ENCODE measurements around the gene IFITM5.

The IFITM5 gene

DNA sequence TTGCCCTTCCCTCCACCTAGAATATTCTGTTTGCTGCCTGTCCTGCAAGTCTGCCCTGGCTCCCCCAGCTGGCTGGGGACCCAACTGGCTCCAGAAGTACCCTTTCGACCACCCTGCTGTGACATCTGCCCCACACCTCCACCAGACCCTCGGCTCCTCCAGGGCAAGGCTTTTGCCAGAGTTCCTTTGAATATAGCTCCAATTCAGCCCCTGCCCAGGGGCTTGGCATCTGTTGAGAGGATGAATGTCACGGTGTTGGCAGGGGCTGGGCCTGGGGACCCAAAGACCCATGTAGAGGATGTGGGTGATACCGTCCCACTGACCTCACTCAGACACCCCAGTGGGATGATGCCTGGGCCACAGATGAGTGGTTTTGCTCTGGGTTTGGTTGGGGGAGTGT lies 17.2 kb downstream of the IFITM5 start:
- DNase-seq = no peak

DNA sequence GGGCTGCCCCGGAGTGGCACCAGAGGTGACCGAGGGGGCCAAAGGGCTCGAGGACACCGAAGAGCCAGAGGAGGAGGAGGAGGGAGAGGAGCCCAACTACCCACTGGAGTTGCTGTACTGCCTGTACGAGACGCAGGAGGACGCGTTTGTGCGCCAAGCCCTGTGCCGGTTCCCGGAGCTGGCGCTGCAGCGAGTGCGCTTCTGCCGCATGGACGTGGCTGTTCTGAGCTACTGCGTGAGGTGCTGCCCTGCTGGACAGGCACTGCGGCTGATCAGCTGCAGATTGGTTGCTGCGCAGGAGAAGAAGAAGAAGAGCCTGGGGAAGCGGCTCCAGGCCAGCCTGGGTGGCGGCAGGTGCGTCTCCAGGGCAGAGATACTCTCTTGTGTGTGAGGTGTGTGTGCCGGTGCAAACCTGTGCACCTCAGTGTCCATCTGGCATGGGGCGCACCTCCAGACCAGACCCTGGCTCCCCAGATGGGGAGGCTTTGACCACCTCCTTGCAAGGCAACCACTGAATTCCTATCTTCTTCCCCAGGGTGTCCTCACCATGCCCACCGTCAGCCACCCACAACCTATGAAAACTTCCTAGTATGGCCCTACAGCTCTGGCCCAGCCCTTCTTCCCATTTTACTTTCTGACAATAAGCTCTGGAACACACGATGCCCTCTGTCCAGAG lies 17.7 kb downstream of the IFITM5 start:
- no peak for DNase-seq

DNA sequence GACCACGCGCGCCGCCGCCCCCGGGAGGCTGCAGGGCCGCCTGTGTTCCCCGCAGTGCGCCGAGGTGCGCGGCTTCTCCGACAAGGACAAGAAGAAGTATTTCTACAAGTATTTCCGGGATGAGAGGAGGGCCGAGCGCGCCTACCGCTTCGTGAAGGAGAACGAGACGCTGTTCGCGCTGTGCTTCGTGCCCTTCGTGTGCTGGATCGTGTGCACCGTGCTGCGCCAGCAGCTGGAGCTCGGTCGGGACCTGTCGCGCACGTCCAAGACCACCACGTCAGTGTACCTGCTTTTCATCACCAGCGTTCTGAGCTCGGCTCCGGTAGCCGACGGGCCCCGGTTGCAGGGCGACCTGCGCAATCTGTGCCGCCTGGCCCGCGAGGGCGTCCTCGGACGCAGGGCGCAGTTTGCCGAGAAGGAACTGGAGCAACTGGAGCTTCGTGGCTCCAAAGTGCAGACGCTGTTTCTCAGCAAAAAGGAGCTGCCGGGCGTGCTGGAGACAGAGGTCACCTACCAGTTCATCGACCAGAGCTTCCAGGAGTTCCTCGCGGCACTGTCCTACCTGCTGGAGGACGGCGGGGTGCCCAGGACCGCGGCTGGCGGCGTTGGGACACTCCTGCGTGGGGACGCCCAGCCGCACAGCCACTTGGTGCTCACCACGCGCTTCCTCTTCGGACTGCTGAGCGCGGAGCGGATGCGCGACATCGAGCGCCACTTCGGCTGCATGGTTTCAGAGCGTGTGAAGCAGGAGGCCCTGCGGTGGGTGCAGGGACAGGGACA lies 18.4 kb downstream of the IFITM5 start:
- peak; percentile 37 to 50 for DNase-seq

DNA sequence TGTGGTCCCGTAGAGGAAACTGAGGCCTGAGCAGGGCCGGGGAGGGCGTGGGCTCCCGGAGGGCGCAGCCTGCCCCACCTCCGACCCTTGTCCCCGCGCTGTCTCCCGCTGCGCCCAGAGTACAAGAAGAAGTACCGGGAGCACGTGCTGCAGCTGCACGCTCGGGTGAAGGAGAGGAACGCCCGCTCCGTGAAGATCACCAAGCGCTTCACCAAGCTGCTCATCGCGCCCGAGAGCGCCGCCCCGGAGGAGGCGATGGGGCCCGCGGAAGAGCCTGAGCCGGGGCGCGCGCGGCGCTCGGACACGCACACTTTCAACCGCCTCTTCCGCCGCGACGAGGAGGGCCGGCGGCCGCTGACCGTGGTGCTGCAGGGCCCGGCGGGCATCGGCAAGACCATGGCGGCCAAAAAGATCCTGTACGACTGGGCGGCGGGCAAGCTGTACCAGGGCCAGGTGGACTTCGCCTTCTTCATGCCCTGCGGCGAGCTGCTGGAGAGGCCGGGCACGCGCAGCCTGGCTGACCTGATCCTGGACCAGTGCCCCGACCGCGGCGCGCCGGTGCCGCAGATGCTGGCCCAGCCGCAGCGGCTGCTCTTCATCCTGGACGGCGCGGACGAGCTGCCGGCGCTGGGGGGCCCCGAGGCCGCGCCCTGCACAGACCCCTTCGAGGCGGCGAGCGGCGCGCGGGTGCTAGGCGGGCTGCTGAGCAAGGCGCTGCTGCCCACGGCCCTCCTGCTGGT lies 19.2 kb downstream of the IFITM5 start:
- peak; percentile 49 to 57 for DNase-seq

DNA sequence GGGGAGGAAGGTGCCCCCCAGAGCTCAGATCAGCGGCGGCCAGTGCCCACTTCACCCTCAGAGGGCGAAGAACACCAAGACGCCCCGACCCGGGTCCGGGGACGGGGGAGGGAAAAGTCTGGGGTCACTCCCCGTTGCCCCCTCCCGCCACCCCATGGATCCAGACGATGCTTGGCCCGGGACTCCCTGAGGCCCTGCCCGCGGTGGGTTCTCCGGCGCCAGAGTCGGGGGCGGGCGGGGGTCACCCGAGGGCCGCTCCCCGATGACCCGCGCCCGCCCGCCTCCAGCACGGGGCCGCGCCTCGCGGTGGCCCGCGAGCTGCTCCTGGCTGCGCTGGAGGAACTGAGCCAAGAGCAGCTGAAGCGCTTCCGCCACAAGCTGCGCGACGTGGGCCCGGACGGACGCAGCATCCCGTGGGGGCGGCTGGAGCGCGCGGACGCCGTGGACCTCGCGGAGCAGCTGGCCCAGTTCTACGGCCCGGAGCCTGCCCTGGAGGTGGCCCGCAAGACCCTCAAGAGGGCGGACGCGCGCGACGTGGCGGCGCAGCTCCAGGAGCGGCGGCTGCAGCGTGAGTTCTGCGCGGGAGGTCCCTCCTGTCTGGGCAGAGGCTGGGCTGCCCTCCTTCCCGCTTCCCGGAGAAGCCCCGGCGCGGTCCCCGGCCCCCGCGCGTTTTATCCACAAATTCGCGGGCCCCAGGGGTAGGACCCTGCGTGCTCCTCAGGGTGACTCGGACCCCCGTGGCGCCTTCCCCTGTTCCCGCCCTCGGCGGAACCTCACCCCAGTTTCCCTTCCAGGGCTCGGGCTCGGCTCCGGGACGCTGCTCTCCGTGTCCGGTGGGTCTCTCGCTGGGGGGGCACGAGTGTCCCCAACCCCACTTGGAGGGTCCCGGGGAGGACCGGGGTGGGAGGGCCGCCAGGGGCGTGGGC lies 20.0 kb downstream of the IFITM5 start:
- no peak for DNase-seq

GRCh38 chr11:278001-278951 lies 21.1 kb downstream of the IFITM5 start, which contains the start of gene NLRP6:
Gene NLRP6, plus strand, starts transcription at chr11:278407. Its CDS starts 163 bp downstream, at chr11:278570.
- DNase-seq = no peak

- DNase-seq = no peak
Measured at GRCh38 chr11:276219-276618, 23.1 kb downstream of the IFITM5 start.

- no peak for DNase-seq
Measured at GRCh38 chr11:272931-273198, 26.5 kb downstream of the IFITM5 start.

DNA sequence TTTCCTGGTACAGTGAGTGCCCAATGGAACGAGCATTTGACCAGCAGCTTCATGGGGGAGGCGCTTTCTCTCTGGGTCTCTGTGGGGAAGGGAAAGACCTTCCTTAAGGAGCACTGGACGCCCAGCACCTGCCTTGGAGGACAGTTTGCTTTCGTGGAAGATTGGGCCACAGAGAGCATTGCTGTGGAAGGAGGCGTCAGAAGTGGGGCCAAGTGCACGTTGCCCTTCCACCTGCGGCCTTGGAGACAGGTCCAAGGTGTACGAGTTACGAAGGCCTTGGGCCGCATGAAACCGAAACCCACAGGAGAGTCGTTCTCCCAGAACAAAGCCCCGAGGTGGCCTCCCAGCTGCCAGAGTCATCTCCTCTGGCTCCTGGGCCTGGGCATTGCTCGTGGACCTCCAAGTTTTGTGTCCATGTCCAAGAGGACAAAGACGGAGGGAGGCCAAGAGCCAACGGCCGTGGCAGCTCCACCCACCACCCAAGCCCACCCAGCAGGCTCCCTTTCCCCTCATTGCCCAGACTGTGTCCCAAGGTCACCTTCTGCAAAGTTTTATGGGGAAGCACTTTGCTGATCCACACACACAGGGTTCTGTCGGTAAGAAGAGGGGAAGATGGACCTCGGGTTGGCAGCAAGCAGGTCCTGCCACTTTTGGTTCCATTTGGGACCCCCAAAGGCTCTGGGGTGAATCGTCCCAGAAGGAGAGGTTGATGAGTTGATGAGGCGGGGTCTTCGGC lies 27.0 kb downstream of the IFITM5 start:
- DNase-seq = no peak

DNA sequence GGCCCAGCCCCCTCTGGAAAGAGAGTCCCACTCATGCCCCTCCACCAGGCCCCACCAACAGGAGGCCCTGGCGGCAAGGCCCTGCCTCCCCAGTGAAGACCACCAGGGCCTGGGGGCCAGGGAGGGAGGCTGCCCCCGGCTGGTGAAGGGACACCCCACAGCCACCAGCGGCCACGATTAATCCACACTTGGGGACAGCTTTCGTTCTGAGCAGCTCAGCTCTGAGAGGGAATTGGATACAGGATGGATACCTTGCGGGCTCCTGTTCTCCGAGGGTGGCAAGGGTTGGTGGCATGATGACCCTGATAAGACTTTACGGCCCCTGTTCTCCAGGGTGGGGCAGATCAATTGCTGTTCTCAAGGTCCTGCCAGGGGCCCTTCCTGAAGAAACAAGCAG lies 28.0 kb downstream of the IFITM5 start:
- no peak for DNase-seq

- DNase-seq = no peak
Measured at GRCh38 chr11:270451-271318, 28.6 kb downstream of the IFITM5 start.

- peak; percentile 73 to 74 for DNase-seq
Measured at GRCh38 chr11:269146-269890, 30.0 kb downstream of the IFITM5 start.

DNA sequence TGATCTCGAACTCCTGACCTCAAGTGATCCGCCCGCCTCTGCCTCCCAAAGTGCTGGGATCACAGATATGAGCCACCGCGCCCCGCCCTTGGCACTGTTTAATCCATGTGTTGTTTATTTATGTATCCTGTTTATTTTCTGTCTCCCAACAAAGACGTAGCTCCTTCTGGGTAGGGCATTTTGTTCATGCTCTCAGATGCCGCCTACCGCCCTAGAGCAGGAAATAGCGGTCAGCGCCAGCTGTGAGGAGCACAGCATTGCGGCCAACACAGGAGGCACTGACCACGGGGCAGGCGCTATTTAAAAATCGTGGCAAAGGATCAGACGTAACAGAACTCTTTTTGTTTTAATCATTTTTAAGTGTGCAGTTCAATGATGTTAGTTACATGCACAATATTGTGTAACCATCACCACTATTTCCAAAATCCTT lies 30.6 kb downstream of the IFITM5 start:
- peak; percentile 66 to 76 for DNase-seq

DNA sequence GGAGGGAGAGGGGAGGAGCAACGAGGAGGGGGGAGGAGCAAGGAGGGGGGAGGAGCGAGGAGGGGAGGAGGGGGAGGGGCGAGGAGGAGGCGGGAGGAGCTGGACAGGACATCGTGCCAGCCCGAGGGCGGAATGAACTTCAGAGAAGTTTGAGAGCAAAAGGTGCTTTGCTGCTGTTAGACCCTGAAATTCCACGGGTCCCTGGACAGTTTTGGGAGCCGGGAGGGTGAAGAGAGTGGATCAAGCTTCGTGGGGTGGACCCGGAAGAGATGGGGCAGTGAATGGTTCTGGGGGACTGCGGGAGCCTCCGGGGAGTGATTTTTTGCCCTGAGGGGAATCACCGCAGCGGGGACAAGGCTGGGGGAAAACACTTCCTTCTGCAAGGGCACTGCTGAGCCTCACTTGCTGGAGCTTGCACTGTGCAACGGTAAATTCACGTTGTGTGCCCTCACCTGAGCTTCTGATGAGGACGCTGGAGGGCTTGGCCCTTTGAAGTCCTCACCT lies 31.8 kb downstream of the IFITM5 start:
- peak; percentile 57 to 75 for DNase-seq

DNA sequence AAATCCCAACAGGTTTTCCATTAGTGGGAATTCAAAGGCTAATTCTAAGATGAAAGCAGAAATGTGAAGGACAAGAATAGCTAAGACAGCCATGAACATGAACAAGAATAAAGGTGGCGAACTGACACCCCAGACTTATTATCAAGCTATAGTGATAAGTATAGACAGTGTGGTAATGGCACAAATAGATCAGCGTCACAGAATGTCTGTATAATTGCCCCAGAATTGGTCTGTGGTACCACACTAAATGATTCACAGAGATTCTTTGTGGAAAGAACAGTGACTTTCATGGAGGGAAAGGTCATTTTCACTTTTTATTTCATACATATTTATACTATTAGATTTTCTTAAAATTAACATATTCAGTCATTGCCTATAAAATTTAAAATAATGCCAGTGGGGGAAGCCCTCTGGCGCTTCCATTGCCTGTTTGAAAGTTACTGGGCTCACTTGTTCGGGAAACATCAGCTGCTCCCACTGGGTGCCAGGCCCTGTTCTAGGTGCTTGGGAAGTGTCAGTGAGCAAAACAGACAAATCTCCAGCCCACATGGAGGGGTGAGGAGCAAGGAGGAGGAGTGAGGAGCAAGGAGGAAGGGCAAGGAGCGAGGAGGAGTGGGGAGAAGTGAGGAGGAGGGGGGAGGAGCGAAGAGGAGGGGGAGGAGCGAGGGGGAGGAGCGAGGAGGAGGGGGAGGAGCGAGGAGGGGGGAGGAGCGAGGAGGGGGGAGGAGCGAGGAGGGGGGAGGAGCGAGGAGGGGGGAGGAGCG lies 32.5 kb downstream of the IFITM5 start:
- DNase-seq = peak in 1 of 2 donors; percentile 37

- DNase-seq = no peak
Measured at GRCh38 chr11:261624-262023, 37.7 kb downstream of the IFITM5 start.

GRCh38 chr11:259413-259812 lies 39.9 kb downstream of the IFITM5 start:
- no peak for DNase-seq

Data from CD4-positive, alpha-beta T cell treated with Interleukin-1 beta for 1 hour (primary cell).